ENCODE measurements around the gene FOXD1. TPM values are rescaled to one million over a fixed set of nuclear protein-coding genes. Genes with fewer than 3 reads are reported as not detected.

Gene FOXD1
- polyA plus RNA-seq, 1 experiment = 4.9 TPM

- TF ChIP-seq, protein P1, sequence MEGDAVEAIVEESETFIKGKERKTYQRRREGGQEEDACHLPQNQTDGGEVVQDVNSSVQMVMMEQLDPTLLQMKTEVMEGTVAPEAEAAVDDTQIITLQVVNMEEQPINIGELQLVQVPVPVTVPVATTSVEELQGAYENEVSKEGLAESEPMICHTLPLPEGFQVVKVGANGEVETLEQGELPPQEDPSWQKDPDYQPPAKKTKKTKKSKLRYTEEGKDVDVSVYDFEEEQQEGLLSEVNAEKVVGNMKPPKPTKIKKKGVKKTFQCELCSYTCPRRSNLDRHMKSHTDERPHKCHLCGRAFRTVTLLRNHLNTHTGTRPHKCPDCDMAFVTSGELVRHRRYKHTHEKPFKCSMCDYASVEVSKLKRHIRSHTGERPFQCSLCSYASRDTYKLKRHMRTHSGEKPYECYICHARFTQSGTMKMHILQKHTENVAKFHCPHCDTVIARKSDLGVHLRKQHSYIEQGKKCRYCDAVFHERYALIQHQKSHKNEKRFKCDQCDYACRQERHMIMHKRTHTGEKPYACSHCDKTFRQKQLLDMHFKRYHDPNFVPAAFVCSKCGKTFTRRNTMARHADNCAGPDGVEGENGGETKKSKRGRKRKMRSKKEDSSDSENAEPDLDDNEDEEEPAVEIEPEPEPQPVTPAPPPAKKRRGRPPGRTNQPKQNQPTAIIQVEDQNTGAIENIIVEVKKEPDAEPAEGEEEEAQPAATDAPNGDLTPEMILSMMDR (IDR thresholded peaks at IDR 0.05; ENCODE audit: insufficient read depth, low read depth, low read length) = no peak
- H3K4me3 ChIP-seq (ENCODE audit: low read depth, low read length) = no peak overlapping the region
- CTCF ChIA-PET = interaction anchor here (1.0 to 1.6 kb wide), 2 partner anchors 10 to 19 kb away, joined by 3 to 4 read pairs; no protein-coding TSS in a partner anchor
- no peak for DNase-seq (ENCODE audit: low read depth)
- H3K27me3 ChIP-seq (ENCODE audit: control insufficient read depth, insufficient read depth, low read length) = no peaks in the 10 kb centered on the region
- no peaks in the 10 kb centered on the region for H3K36me3 ChIP-seq (ENCODE audit: control insufficient read depth, insufficient read depth, low read length)
- POLR2A ChIA-PET = no interaction called here
Measured at GRCh38 chr5:73431204-73431851, 17.2 kb downstream of the FOXD1 start.

DNA sequence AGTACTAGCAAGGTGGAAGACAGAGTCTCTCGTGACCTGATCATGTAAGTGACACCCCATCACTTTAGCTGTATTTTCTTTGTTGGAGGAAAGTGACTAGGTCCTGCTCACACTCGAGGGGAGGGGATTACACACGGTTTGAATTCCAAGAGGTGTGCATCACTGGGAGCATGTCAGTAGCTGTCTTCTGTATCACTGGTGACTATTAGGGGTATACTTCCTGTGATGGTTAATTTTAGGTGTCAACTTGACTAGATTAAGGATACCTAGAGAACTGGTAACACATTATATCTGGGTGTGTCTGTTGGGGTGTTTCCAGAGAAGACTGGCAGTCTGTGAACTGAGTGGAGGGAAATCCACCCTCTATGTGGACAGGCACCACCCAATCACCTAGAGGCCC lies 22.5 kb downstream of the FOXD1 start:
- TF ChIP-seq, protein P1 (IDR thresholded peaks at IDR 0.05; ENCODE audit: insufficient read depth, low read depth, low read length) = no peak
- Histone ChIP-seq H3K4me3 (ENCODE audit: low read depth, low read length) (no peak overlapping the region), H3K27me3 (ENCODE audit: control insufficient read depth, insufficient read depth, low read length) (no peaks in the 10 kb centered on the region), H3K36me3 (ENCODE audit: control insufficient read depth, insufficient read depth, low read length) (no peaks in the 10 kb centered on the region)
- CTCF ChIA-PET = interaction anchor here (0.8 to 1.8 kb wide), 3 partner anchors 9 to 25 kb away, joined by 3 to 5 read pairs (median 3); no protein-coding TSS in a partner anchor
- DNase-seq (ENCODE audit: low read depth) = no peak
- POLR2A ChIA-PET = no interaction called here

- TF ChIP-seq, protein P1 (IDR thresholded peaks at IDR 0.05; ENCODE audit: insufficient read depth, low read depth, low read length) = no peak
- CTCF ChIA-PET = interaction anchor here (1.0 kb wide), 1 partner anchor 140 kb away, joined by 3 read pairs; no protein-coding TSS in a partner anchor
- Histone ChIP-seq H3K36me3 (ENCODE audit: control insufficient read depth, insufficient read depth, low read length) (no peaks in the 10 kb centered on the region), H3K27me3 (ENCODE audit: control insufficient read depth, insufficient read depth, low read length) (no peaks in the 10 kb centered on the region), H3K4me3 (ENCODE audit: low read depth, low read length) (no peak overlapping the region)
- POLR2A ChIA-PET = no interaction called here
- no peak for DNase-seq (ENCODE audit: low read depth)
Measured at GRCh38 chr5:73424556-73424977, 24.0 kb downstream of the FOXD1 start.

- Histone ChIP-seq H3K36me3 (ENCODE audit: control insufficient read depth, insufficient read depth, low read length) (no peaks in the 10 kb centered on the region), H3K4me3 (ENCODE audit: low read depth, low read length) (no peak overlapping the region), H3K27me3 (ENCODE audit: control insufficient read depth, insufficient read depth, low read length) (no peaks in the 10 kb centered on the region)
- TF ChIP-seq, protein P1 (IDR thresholded peaks at IDR 0.05; ENCODE audit: insufficient read depth, low read depth, low read length) = no peak
- no peak for DNase-seq (ENCODE audit: low read depth)
- CTCF ChIA-PET = interaction anchor here (1.0 to 2.3 kb wide), 5 partner anchors 10 to 206 kb away, joined by 3 to 6 read pairs (median 3); no protein-coding TSS in a partner anchor
- POLR2A ChIA-PET = no interaction called here
Measured at GRCh38 chr5:73422164-73422563, 26.4 kb downstream of the FOXD1 start.

- TF ChIP-seq, protein P1 (IDR thresholded peaks at IDR 0.05; ENCODE audit: insufficient read depth, low read depth, low read length) = no peak
- DNase-seq (ENCODE audit: low read depth) = no peak
- no peaks in the 10 kb centered on the region for H3K36me3 ChIP-seq (ENCODE audit: control insufficient read depth, insufficient read depth, low read length)
- ChIA-PET CTCF (interaction anchor here (1.0 to 2.3 kb wide), 4 partner anchors 22 to 205 kb away, joined by 3 to 6 read pairs (median 4); no protein-coding TSS in a partner anchor), POLR2A (no interaction called here)
- no peaks in the 10 kb centered on the region for H3K27me3 ChIP-seq (ENCODE audit: control insufficient read depth, insufficient read depth, low read length)
- no peak overlapping the region for H3K4me3 ChIP-seq (ENCODE audit: low read depth, low read length)
Measured at GRCh38 chr5:73420666-73421065, 27.9 kb downstream of the FOXD1 start.
